Smooth muscle cell (in vitro differentiated cells): ENCODE measurements around the gene RPS15A. TPM values are rescaled to one million over a fixed set of nuclear protein-coding genes. Genes with fewer than 3 reads are reported as not detected.

Experiments
- DNase-seq: peaks from one replicate; lab custom pipeline; 2025; ENCODE audit not compliant: unreplicated experiment; lab: John Stamatoyannopoulos, UW
- H2AFZ ChIP-seq: fragments of 200-600 bp; sonication (generic); 2 replicates; pipeline ENCODE4 v1.6.0; 2016; ENCODE audit warnings: antibody characterized with exemption, low read depth, mild to moderate bottlenecking
- H3F3A ChIP-seq: fragments of 200-600 bp; sonication (generic); 2 replicates; pipeline ENCODE4 v1.6.0; 2017; ENCODE audit warnings: antibody characterized with exemption, low read depth
- H3K27ac ChIP-seq: fragments of 200-600 bp; sonication (generic); 2 replicates; pipeline ENCODE4 v1.5.1; 2016; ENCODE audit warnings: low read depth, mild to moderate bottlenecking
- H3K27me3 ChIP-seq: fragments of 200-600 bp; sonication (generic); 2 replicates; pipeline ENCODE4 v1.6.1; 2016; ENCODE audit warnings: low read depth, mild to moderate bottlenecking
- H3K36me3 ChIP-seq: fragments of 200-600 bp; sonication (generic); 2 replicates; pipeline ENCODE4 v1.5.1; 2016; ENCODE audit warnings: low read depth
- H3K4me1 ChIP-seq: fragments of 200-600 bp; sonication (generic); 2 replicates; pipeline ENCODE4 v1.5.1; 2016; ENCODE audit warnings: low read depth
- H3K4me2 ChIP-seq: fragments of 200-600 bp; sonication (generic); 2 replicates; pipeline ENCODE4 v1.6.0; 2016; ENCODE audit warnings: mild to moderate bottlenecking
- H3K4me3 ChIP-seq: fragments of 200-600 bp; sonication (generic); 2 replicates; pipeline ENCODE4 v1.5.1; 2016; ENCODE audit warnings: mild to moderate bottlenecking
- H3K79me2 ChIP-seq: fragments of 200-600 bp; sonication (generic); 2 replicates; pipeline ENCODE4 v1.6.0; 2016; ENCODE audit warnings: low read depth, mild to moderate bottlenecking
- H3K9ac ChIP-seq: fragments of 200-600 bp; sonication (generic); 2 replicates; pipeline ENCODE4 v1.6.0; 2016; ENCODE audit warnings: low read depth
- H3K9me3 ChIP-seq: fragments of 200-600 bp; sonication (generic); replicated peaks from 2 replicates; pipeline ENCODE4 v1.5.1; 2016; ENCODE audit warnings: low read depth
- H4K20me1 ChIP-seq: fragments of 200-600 bp; sonication (generic); 2 replicates; pipeline ENCODE4 v1.6.0; 2016; ENCODE audit warnings: low read depth
- CTCF ChIP-seq: fragments of 200-600 bp; sonication (generic); IDR thresholded peaks from 2 replicates; pipeline ENCODE4 v1.5.1; 2017; ENCODE audit warnings: borderline replicate concordance, mild to moderate bottlenecking, antibody characterized with exemption; ENCODE audit not compliant: insufficient read depth, poor library complexity, severe bottlenecking
- WGBS: methylation state at CpG from one replicate; pipeline ENCODE4 v1.1.7; 2016; ENCODE audit warnings: low lambda C conversion rate; 5-methylcytosine and 5-hydroxymethylcytosine counted together
- polyA plus RNA-seq: library from polyadenylated mRNA; unstranded; fragments of >200 nt; fragmentation: Nextera tagmentation; extraction: Ambion mirVana; gene quantifications from 2 replicates; pipeline ENCODE4 v1.2.1, GENCODE V29; 2016
- total RNA-seq: library from RNA; depleted of rRNA; stranded (reverse); fragments of >200 nt; gene quantifications from 2 replicates; pipeline ENCODE4 v1.2.3, GENCODE V29; 2014

The RPS15A gene
- 2,766 and 3,271 TPM in 2 replicates for total RNA-seq
- polyA plus RNA-seq: 589 and 653 TPM in 2 replicates

- 4% methylated on average over 60 of the region's 60 CpGs for WGBS
- Histone ChIP-seq H3K4me2 (peak within 1 kb of the TSS; percentile 97), H3K4me1 (peaks cover 32% of the 10 kb centered on the region), H3K27me3 (no peaks in the 10 kb centered on the region), H3K9me3 (no peaks in the 10 kb centered on the region), H3F3A (peaks cover 38% of the 10 kb centered on the region), H3K27ac (peak within 1 kb of the TSS; percentile 78), H3K9ac (peak within 1 kb of the TSS; percentile 95), H3K36me3 (peaks cover 5% of the 10 kb centered on the region), H3K79me2 (peaks cover 53% of the 10 kb centered on the region), H3K4me3 (peak within 1 kb of the TSS; percentile 94), H2AFZ (peak within 1 kb of the TSS; percentile 79), H4K20me1 (peaks cover 50% of the 10 kb centered on the region)
- DNase-seq: peak; percentile 80
- TF ChIP-seq CTCF: no peak
Observed at GRCh38 chr16:18789850-18790706, at the start of gene RPS15A. Gene RPS15A, minus strand, starts transcription at chr16:18790334. Its CDS starts 1,221 bp downstream, at chr16:18789113.

GRCh38 chr16:18839555-18839954, 49.4 kb upstream of the RPS15A start:
- H3K36me3 ChIP-seq: peaks cover 57% of the 10 kb centered on the region
- H3K4me3 ChIP-seq: no peak overlapping the region
- 92% methylated on average over 6 of the region's 6 CpGs for WGBS
- no peak overlapping the region for H2AFZ ChIP-seq
- H3K9ac ChIP-seq: no peak overlapping the region
- no peaks in the 10 kb centered on the region for H3K79me2 ChIP-seq
- no peaks in the 10 kb centered on the region for H4K20me1 ChIP-seq
- TF ChIP-seq CTCF: no peak
- H3K27me3 ChIP-seq: no peaks in the 10 kb centered on the region
- no peak overlapping the region for H3K27ac ChIP-seq
- no peak overlapping the region for H3K4me2 ChIP-seq
- no peak for DNase-seq
- H3K4me1 ChIP-seq: no peaks in the 10 kb centered on the region
- H3K9me3 ChIP-seq: no peaks in the 10 kb centered on the region
- H3F3A ChIP-seq: no peaks in the 10 kb centered on the region

GRCh38 chr16:18836702-18837101, 46.6 kb upstream of the RPS15A start:
- no peaks in the 10 kb centered on the region for H3K27me3 ChIP-seq
- H3K9me3 ChIP-seq: no peaks in the 10 kb centered on the region
- H3K4me3 ChIP-seq: no peak overlapping the region
- no peaks in the 10 kb centered on the region for H4K20me1 ChIP-seq
- no peak overlapping the region for H2AFZ ChIP-seq
- TF ChIP-seq CTCF: no peak
- H3F3A ChIP-seq: no peaks in the 10 kb centered on the region
- peaks cover 10% of the 10 kb centered on the region for H3K4me1 ChIP-seq
- H3K27ac ChIP-seq: no peak overlapping the region
- no peak overlapping the region for H3K4me2 ChIP-seq
- no peaks in the 10 kb centered on the region for H3K79me2 ChIP-seq
- no peak overlapping the region for H3K9ac ChIP-seq
- no peak for DNase-seq
- H3K36me3 ChIP-seq: peaks cover 66% of the 10 kb centered on the region
